Embryonic facial prominence (tissue), 1 donor: ENCODE measurements around the gene CAMK2D.

Experiments
- DNase-seq: peaks from one replicate; pipeline ENCODE4 v3.0.0-alpha.2; 2016; ENCODE audit errors: extremely low spot score

Gene CAMK2D

GRCh38 chr4:113524096-113524495 lies 237.4 kb downstream of the CAMK2D start:
- DNase-seq, result no peak

- DNase-seq, result no peak
Measured at GRCh38 chr4:113522433-113522832, 239.1 kb downstream of the CAMK2D start.

- DNase-seq, result no peak
Measured at GRCh38 chr4:113513382-113513781, 248.2 kb downstream of the CAMK2D start.

- DNase-seq, result no peak
Measured at GRCh38 chr4:113512880-113513279, 248.7 kb downstream of the CAMK2D start.

- DNase-seq, result no peak
Measured at GRCh38 chr4:113511944-113512343, 249.6 kb downstream of the CAMK2D start.

GRCh38 chr4:113509851-113510250 lies 251.7 kb downstream of the CAMK2D start:
- DNase-seq, result no peak

- DNase-seq, result no peak
Measured at GRCh38 chr4:113505044-113505443, 256.5 kb downstream of the CAMK2D start.

- DNase-seq, result no peak
Measured at GRCh38 chr4:113504422-113504821, 257.1 kb downstream of the CAMK2D start.

GRCh38 chr4:113503691-113504090 lies 257.8 kb downstream of the CAMK2D start:
- DNase-seq, result no peak

- DNase-seq, result no peak
Measured at GRCh38 chr4:113502906-113503305, 258.6 kb downstream of the CAMK2D start.

GRCh38 chr4:113502476-113502875 lies 259.1 kb downstream of the CAMK2D start:
- DNase-seq, result no peak

- no peak for DNase-seq
Measured at GRCh38 chr4:113500424-113500823, 261.1 kb downstream of the CAMK2D start.

- no peak for DNase-seq
Measured at GRCh38 chr4:113499696-113500095, 261.8 kb downstream of the CAMK2D start.

GRCh38 chr4:113499166-113499565 lies 262.4 kb downstream of the CAMK2D start:
- no peak for DNase-seq

GRCh38 chr4:113497154-113497884 lies 264.2 kb downstream of the CAMK2D start:
- DNase-seq, result no peak

- DNase-seq, result no peak
Measured at GRCh38 chr4:113496698-113497097, 264.8 kb downstream of the CAMK2D start.

GRCh38 chr4:113495790-113496189 lies 265.7 kb downstream of the CAMK2D start:
- no peak for DNase-seq

GRCh38 chr4:113483131-113483530 lies 278.4 kb downstream of the CAMK2D start:
- no peak for DNase-seq

GRCh38 chr4:113482325-113482724 lies 279.2 kb downstream of the CAMK2D start:
- no peak for DNase-seq

GRCh38 chr4:113481820-113482219 lies 279.7 kb downstream of the CAMK2D start:
- DNase-seq, result no peak

- DNase-seq, result no peak
Measured at GRCh38 chr4:113480109-113480508, 281.4 kb downstream of the CAMK2D start.

- DNase-seq, result no peak
Measured at GRCh38 chr4:113478032-113478431, 283.5 kb downstream of the CAMK2D start.

- DNase-seq, result no peak
Measured at GRCh38 chr4:113476800-113477199, 284.7 kb downstream of the CAMK2D start.

- no peak for DNase-seq
Measured at GRCh38 chr4:113474017-113474416, 287.5 kb downstream of the CAMK2D start.
